GM18517 (cell line): ENCODE results near the gene THOC3.
"Not testable (repeated sequence)": the region's sequence is repeated elsewhere in the genome, so short reads cannot be mapped to it uniquely, and the experiment has no call there.

Experiments used
- ATAC-seq: cut with Tn5 transposase; IDR thresholded peaks from one replicate; pipeline ENCODE4 v1.9.1; 2021; ENCODE audit warnings: mild to moderate bottlenecking, moderate library complexity; ENCODE audit not compliant: unreplicated experiment

THOC3 gene, protein sequence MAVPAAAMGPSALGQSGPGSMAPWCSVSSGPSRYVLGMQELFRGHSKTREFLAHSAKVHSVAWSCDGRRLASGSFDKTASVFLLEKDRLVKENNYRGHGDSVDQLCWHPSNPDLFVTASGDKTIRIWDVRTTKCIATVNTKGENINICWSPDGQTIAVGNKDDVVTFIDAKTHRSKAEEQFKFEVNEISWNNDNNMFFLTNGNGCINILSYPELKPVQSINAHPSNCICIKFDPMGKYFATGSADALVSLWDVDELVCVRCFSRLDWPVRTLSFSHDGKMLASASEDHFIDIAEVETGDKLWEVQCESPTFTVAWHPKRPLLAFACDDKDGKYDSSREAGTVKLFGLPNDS

DNA sequence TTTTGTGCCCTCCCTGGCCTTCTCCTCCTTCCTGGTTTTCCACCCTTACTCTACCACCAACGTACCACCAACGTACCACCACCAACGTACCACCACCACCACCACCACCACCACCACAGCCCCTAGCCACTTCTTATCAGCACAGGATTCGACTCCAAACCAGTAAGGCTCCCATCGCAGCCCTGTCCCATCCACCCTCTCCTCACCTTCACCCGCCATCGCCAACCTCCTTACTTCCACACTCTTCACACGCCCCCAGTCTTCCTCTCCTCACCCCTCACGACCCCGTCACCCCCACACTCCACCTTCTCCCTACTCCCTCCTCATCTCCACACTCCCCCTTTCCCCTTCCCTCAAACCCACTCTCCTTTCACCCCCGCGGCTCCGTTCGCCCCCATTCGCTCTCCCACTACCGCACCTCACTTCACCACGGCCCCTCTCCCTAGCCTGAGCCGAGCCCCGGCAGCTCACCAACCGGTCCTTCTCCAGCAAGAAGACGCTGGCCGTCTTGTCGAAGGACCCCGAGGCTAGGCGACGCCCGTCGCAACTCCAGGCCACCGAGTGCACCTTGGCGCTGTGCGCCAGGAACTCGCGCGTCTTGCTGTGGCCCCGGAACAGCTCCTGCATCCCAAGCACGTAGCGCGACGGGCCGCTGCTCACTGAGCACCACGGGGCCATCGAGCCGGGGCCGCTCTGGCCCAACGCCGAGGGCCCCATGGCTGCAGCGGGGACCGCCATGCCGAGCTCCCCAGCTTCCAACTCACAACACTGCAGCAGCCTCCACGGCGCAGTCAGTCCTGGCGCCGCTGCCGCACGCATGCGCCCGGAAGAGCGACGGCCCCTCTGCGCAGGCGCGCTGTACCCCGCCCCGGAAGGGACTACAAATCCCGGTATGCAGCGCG lies at the start of gene THOC3:
TSS of gene THOC3 (minus strand) at position 845 of the 902 bp plus-strand sequence. CDS start at position 738, 107 bp downstream.
- ATAC-seq = peak; percentile 99

DNA sequence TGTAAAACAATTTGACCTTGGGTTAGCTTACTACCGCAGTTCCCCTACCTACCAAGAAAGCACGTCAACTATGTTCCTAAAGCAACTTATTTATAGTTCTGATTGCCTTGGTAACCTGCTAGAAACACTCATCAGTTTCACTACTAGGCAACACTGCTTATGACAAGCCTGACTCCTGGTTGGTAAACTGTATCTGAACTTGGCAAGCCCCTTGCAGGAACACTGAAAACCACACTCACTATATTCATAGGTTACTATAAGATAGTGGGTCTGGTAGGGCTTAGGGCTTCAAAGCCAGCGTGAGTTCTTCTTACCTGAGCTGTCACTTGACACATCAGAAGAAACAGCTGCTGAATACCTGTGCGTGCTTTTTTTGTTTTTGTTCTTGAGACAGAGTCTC lies 49.2 kb upstream of the THOC3 start:
- ATAC-seq = not testable (repeated sequence)

DNA sequence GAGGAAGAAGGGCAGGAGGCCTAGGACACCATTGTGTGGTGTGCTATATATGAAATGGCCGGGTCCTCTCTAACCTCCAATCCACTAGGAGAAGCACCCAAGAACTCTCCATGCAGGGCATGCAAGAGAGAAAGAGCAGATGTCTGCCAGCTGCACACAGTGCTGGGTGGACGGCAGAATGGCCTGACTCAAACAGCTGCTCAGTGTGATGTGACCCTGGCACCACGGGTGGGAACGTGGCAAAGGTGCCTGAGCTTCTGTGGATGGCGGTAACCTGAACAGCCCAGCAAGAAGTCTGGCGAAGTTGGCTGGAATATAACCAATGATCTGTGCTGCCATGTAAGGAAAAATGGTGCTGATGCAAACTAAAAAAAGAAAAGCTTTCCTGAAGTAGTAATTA lies 46.2 kb upstream of the THOC3 start:
- not testable (repeated sequence) for ATAC-seq

DNA sequence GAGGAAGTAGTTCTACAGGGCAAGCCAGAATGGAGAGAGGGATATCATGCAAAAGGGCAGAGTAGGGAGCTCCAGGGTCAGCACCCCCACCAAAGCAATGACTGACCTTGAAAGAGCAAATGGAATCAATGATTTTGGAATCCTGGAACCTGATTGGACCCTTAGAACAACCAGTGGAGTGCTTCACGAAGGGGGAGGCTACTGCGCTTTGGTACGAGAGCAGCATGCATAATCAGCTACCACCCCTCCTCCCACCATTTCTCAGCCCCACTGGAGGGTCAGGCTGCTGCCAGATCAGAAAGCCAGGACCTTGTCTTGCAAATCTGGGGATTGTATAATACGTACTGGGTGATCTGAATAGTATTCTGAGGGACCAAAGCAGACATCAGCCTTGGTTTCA lies 43.0 kb upstream of the THOC3 start:
- ATAC-seq = not testable (repeated sequence)

DNA sequence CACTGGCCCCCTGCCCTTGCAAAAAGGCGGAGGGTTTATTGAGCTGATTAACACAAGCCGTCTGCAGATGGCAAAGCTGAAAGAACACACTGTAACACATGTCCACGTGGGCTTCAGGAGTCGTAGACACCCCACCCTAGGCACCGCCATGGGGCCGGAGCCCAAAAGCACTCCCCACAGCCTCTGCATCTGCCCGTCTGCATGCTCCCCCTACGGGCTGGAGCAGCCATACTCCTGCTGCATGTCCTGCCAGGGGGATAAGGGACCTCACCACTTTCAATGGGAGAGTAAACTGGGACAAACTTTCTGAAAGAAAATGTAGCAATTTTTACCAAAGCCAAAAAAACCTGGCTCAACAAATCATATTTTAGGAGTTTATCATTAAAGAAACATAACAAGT lies 42.1 kb upstream of the THOC3 start:
- not testable (repeated sequence) for ATAC-seq

DNA sequence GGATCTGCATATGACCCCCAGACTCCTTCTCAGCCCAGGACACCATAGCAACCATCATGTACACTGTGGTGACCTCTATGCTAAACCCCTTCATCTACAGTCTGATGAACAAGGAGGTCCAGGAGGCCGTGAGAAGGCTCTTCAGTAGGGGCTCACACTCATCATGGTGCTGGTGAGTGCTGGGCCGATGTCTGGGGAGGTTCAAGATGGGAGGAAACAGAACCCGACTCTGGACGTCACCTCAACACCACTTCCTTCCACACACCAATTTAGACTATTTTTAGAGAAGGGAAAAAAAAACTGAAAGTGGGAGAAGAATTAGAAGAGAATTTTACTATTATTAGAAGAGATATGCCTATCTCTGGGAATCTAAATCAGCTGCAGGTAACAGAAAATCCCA lies 39.1 kb upstream of the THOC3 start:
- not testable (repeated sequence) for ATAC-seq

DNA sequence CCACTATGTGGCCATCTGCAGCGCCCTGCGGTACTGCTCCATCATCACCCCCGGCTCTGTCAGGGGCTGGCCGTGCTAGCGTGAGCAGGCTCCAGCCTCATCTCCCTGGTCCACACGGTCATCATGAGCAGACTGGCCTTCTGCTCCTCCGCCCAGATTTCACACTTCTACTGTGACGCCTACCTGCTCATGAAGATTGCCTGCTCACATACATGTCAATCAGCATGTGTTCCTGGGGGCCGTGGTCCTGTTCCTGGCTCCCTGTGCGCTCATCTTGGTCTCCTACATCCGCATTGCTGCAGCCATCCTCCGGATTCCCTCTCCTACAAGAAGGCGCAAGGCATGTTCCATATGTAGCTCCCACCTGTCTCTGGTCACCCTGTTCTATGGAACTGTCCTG lies 38.7 kb upstream of the THOC3 start:
- ATAC-seq = not testable (repeated sequence)

DNA sequence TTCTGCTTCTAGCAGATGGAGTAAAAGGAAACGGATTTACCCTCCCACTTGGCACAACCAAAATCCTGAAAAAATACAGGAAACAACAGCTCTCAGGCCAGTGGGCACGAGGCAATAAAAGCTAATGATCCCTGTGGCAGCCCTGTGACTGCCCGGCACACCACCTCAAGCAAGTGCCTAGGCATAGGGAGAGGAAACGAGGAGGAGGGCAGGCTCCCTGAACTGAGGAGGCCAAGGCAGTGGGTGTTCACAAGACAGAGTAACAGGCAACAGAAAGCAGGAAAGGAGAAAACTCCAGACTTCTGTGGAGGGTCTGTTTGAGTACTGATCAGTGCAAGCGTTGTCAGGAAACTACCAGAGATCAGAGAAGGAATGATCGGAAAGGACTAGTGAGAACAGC lies 29.9 kb upstream of the THOC3 start:
- not testable (repeated sequence) for ATAC-seq

DNA sequence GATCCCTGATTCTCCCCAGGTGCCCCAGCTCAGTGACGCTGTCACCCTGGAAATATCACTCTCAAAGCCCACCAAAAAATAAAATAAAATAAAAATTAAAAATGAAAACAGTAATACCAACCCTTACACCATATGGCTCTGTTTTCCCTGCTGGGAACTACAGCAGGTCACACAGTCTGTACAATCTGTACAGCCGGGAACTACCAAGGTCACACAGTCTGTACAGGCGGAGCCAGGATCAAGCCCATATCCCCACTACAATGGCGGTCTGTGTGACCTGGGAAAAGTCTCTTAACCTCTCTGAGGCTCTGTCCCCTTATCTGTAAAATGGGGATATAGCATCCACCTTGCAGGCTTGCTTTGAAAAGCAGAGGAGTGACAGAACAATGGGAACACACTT lies 29.4 kb upstream of the THOC3 start:
- ATAC-seq = not testable (repeated sequence)

DNA sequence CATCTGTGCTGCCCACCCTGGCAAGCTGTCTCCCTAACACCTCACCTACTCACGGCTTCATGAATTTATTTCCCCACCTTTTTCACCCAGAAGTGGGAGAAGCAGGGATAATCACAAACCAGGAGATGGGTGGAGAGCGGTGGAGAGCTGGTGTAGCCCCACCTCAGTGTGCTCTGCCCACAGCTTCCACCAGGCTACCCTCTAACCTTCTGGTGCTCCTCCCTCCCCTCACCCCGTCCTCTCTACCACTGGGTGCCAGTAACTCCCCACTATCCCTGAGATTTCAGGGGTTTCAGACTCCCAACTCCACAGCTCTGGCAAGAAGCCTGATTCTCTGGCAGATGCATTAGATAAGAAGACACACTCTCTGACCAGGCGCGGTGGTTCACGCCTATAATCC lies 28.7 kb upstream of the THOC3 start:
- ATAC-seq = not testable (repeated sequence)

DNA sequence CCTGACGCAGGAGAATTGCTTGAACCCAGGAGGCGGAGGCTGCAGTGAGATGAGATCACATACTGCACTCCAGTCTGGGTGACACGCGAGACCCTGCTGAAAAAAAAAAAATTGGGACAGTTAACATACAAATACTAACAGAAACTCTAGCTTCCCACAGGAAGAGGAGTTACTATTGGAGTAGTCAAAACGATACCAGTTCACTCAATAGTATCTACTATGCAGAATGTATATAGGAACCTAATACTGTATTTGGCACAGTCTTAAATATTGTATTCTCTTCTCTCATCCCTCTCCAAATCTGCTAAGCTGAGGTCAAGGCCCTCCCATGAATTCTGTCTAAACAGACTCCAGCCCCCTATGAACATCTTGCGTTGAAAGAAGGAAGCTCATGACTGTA lies 27.4 kb upstream of the THOC3 start:
- not testable (repeated sequence) for ATAC-seq

DNA sequence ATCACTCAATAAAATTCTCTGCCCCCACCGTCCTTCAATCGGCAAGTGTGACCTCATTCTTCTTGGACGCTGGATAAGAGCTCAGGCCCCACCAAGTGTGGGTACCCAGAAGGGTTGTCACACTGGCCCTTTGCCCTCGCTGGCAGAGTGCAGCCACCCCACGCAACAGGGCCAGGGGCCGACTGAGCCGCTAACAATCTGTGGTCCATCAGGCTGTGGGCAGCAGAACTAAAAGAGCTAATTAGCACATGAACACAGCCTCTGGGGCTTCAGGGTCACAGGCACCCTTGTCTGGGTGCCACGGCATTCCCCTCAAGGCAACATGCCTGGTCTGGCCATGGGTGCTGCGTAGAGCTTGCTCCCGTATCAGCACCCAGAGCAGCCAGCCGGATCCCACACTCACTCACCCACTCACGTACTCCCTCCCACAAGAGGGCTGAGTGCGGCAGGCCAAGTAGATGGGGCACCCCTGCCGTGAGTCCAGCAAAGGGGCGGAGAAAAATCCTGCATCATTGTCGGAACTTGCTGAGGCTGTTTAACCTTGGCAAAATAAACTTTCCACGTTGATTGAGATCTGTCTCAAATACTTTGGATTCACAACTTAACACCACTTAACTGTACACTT lies 11.4 kb upstream of the THOC3 start:
- not testable (repeated sequence) for ATAC-seq

DNA sequence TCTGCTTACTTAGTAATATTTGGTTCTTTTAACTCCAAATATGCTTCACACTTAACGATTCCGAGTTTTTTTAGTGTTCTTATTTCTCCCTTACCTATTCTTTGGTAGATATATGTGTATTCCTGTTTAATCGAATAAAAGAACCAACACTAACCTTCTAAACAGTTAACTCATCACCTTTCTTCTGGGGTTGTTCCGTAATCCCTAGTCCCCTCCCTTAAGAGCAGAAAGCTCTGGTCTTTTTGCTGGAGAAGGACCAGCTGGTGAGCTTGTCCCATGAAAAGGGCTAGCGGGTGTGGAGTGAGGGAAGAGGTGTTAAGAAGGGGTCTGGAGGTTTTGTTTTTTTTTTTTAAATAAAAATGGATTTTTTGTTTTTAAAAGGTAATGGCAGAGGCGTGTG lies 266 bp upstream of the THOC3 start:
- peak; percentile 45 for ATAC-seq

DNA sequence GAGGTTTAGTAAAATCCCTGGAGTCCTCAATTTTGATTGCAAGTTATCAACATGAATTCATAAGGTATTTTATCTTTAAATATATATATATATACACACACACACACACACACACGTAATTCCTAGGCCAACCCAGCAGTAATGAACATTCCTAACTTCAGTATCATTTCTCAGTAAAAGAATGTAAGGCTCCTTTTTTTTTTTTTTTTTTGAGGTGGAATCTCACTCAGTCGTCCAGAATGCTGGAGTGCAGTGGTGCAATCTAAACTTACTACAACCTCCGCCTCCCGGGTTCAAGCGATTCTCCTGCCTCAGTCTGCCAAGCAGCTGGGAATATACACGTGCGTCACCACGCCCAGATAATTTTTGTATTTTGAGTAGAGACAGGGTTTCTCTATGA lies 5.8 kb downstream of the THOC3 start:
- not testable (repeated sequence) for ATAC-seq

DNA sequence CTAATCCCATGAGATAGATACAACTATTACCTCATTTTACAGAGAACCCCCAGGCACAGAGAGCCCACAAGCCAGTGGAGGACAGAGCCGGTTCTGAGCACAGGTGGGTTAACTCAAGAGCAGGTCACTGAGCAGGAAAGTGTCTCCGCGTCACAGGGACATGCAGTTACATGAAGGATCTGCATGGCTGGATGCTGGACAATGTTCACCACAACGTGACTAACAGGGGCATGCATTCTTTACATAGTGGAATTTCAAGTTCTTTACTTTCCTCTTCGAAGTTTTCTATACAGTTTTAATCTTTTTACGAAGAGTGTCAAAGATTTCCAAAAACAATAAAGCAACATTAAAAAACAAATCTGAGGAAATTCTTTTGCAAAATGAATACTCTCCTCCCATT lies 7.9 kb downstream of the THOC3 start:
- ATAC-seq = not testable (repeated sequence)

DNA sequence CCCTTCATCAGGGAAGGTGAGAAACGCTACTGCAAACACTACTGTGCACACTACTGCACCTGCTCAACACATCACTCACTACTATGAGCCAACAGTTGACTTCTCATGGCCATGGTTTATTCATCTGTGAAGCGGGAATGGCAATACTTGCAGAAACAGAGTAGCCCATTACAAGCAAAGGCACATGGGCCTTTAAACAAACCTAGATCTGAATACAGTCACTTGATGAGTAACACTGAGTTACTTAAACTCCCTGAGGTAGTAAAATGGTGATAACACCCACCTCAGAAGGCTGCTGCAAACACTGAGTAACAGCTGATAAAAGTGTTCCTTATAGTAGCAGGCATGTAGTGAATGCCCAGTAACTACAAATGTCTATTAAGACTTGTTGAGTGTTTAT lies 9.6 kb downstream of the THOC3 start:
- not testable (repeated sequence) for ATAC-seq

DNA sequence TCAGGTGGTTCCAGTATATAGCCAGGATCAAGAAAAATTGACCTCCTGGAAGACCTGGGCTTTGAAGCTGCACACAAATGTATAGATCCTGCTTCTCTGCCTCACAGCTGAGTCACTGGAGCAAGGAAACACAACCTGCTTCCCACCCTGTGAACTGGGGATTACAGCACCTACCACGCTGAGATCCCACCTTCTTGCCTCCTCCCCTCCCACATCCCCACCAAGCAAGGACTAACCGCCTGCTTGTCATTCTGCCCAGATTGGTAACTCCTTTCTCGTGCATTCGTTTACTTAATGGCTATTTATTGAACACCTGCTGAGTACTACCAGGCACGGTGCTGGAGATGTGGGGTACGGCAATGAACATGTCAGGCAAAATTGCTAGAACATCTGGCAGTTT lies 14.0 kb downstream of the THOC3 start:
- not testable (repeated sequence) for ATAC-seq

DNA sequence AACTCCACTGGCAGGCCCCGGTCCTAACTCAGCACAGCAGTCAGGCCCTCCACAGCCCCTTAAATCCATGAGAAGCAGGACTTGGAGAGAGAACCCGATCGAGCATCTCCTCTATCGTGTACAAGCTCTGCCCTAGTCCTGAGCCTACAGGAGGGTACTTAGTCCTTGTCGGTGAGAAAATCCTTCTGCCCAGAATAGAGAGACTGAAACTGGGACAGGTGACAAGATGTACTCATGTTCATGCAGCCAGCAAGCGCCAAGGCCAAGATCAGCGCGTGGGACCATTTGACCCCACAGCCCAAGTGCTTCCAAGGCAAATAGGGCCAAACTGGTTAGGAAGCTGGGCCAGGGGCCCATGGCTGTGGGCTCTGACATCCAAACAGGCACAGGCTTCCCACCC lies 15.3 kb downstream of the THOC3 start:
- not testable (repeated sequence) for ATAC-seq

DNA sequence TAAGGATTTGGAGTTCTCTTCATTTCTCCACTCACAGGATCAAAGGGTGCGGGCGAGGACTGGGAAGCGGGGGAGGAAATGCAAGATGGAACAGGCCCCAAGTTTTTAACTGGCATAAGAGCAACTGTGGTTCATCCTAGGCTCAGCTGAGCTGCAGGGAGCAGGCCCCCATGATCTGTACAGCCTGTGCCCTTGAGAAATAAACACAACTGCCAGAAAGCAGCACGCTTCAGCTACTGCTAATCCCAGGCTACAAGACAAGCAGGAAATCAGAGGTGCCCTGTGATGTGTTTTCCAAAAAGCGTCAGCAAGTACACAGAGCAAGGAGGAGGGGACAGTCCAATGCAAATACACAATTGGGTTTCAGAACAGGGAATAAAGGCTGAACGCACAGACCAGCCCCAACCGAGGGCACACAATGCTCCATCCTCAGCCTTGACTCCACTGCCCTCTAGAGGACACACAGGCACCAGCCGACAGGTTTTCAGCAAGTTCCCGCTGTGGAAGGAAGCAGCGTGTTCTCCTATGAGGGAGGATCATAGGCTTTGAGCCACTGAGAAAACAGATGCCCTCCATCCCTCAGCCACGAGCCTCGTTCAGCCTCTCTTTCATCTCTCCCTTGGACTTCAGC lies 16.7 kb downstream of the THOC3 start:
- not testable (repeated sequence) for ATAC-seq

DNA sequence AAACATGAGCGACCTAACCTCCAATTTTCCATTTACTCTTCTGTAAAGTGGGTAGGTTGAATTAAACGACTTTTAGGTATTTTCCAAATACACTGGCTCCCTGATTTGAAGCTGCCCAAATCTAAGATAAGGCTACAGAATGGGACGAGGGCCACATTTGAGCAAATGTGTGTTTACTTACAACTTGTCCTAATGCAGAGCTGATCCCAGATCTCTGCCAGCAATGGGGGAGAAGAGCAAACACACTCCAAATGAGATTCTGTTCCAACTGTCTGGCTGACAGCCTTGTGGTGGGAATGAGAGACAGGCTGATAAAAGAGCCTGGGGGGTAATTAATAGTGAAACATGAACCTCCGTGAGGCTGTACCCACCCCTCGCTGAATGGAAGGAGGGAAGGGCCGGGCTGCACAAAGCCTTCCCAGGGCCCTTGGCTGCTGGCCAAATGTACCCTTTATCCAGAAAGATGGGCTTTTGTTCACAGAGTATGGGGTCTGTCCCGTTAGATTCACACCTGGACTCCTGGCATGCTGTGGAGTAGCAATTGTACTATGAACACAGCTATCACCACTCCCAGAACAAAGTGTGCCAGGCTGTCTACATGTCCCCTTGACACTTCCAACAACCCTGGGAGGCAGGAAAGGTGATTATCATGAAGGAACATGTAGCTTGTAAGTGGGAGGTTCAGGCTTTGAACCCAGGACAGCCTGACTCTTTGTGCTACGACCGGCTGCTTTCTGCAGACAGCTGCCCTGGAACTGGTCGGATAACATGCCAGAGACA lies 19.6 kb downstream of the THOC3 start:
- not testable (repeated sequence) for ATAC-seq
